Panc1 (cell line): ENCODE results near the gene RRP1.

ENCODE experiments used
- CTCF ChIP-seq: fragments of 450-650 bp; IDR thresholded peaks from 2 replicates; pipeline ENCODE4 v1.5.1; 2017; ENCODE audit warnings: mild to moderate bottlenecking
- POLR2AphosphoS5 ChIP-seq: IDR thresholded peaks from 2 replicates; pipeline ENCODE4 v1.6.1; 2012; ENCODE audit warnings: mild to moderate bottlenecking, low read depth, low read length, moderate library complexity
- SIN3A ChIP-seq: IDR thresholded peaks from 2 replicates; pipeline ENCODE4 v1.6.1; 2012; ENCODE audit warnings: low read depth, mild to moderate bottlenecking, low read length, moderate library complexity, borderline replicate concordance; ENCODE audit not compliant: insufficient read depth
- TF ChIP-seq, protein P1 (sequence below), 2 experiments: IDR thresholded peaks; 2 replicates each; pipeline ENCODE4 v1.6.1; 2011 to 2012; ENCODE audit warnings: low read depth in 2 of 2, control low read depth in 1 of 2, low read length in 1 of 2, mild to moderate bottlenecking in 1 of 2, moderate library complexity in 1 of 2; ENCODE audit not compliant: insufficient read depth in 1 of 2

GRCh38 chr21:43753439-43753799 lies 36.0 kb upstream of the RRP1 start:
- TF ChIP-seq POLR2AphosphoS5 (no peak), CTCF (no peak), SIN3A (no peak)
- TF ChIP-seq, protein P1, sequence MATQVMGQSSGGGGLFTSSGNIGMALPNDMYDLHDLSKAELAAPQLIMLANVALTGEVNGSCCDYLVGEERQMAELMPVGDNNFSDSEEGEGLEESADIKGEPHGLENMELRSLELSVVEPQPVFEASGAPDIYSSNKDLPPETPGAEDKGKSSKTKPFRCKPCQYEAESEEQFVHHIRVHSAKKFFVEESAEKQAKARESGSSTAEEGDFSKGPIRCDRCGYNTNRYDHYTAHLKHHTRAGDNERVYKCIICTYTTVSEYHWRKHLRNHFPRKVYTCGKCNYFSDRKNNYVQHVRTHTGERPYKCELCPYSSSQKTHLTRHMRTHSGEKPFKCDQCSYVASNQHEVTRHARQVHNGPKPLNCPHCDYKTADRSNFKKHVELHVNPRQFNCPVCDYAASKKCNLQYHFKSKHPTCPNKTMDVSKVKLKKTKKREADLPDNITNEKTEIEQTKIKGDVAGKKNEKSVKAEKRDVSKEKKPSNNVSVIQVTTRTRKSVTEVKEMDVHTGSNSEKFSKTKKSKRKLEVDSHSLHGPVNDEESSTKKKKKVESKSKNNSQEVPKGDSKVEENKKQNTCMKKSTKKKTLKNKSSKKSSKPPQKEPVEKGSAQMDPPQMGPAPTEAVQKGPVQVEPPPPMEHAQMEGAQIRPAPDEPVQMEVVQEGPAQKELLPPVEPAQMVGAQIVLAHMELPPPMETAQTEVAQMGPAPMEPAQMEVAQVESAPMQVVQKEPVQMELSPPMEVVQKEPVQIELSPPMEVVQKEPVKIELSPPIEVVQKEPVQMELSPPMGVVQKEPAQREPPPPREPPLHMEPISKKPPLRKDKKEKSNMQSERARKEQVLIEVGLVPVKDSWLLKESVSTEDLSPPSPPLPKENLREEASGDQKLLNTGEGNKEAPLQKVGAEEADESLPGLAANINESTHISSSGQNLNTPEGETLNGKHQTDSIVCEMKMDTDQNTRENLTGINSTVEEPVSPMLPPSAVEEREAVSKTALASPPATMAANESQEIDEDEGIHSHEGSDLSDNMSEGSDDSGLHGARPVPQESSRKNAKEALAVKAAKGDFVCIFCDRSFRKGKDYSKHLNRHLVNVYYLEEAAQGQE (IDR thresholded peaks at IDR 0.05; ENCODE audit: insufficient read depth in 1 of 2, low read depth in 2 of 2, low read length in 1 of 2) = no peak
